Activated B cell treated with CpG ODN at 0.5 μM for 24 hours (primary cell): ENCODE results near the gene KCNK1. TPM values are rescaled to one million over a fixed set of nuclear protein-coding genes. Genes with fewer than 3 reads are reported as not detected.
"Not testable (repeated sequence)": the region's sequence is repeated elsewhere in the genome, so short reads cannot be mapped to it uniquely, and the experiment has no call there.

Experiments used
- ATAC-seq: fragments of 200-7000 bp; cut with Tn5 transposase; one replicate; pipeline ENCODE4 v1.10.0; 2021; ENCODE audit warnings: low read depth, mild to moderate bottlenecking, moderate library complexity
- CTCF ChIA-PET: fragments of 350-600 bp; sonication (Branson Sonifier 250); formaldehyde crosslinking; loops from one replicate; lab custom pipeline; 2021; ENCODE audit warnings: antibody characterized with exemption; lab: Charles Lee
- POLR2A ChIA-PET: fragments of 350-600 bp; sonication (Branson Sonifier 250); formaldehyde crosslinking; loops from one replicate; lab custom pipeline; 2021; ENCODE audit warnings: antibody characterized with exemption; lab: Charles Lee
- DNase-seq: peaks from one replicate; pipeline ENCODE4 v3.0.0; 2022
- H3K27ac Mint-ChIP-seq: one replicate; pipeline ENCODE4 v1.8.0; 2020; ENCODE audit warnings: mixed read lengths
- H3K27me3 Mint-ChIP-seq: one replicate; pipeline ENCODE4 v1.8.0; 2021; ENCODE audit warnings: mixed read lengths
- H3K36me3 Mint-ChIP-seq: one replicate; pipeline ENCODE4 v1.8.0; 2021; ENCODE audit warnings: low read depth, mixed read lengths
- H3K4me1 Mint-ChIP-seq: one replicate; pipeline ENCODE4 v1.8.0; 2021; ENCODE audit warnings: mixed read lengths
- H3K4me3 Mint-ChIP-seq: one replicate; pipeline ENCODE4 v1.8.0; 2020; ENCODE audit warnings: mild to moderate bottlenecking, mixed read lengths
- H3K9me3 Mint-ChIP-seq: one replicate; pipeline ENCODE4 v1.8.0; 2020; ENCODE audit warnings: mixed read lengths
- intact Hi-C: fragments of 100-400 bp; cut with micrococcal nuclease; formaldehyde crosslinking; loops from one replicate; pipeline ENCODE4 v1.15.1; 2024
- total RNA-seq: library from RNA; stranded (reverse); gene quantifications from 2 replicates; pipeline ENCODE4 v1.2.3, GENCODE V29; 2022
- TF ChIP-seq, protein P1 (sequence below): fragments of 200-600 bp; IDR thresholded peaks from one replicate; pipeline ENCODE4 v1.8.0; 2022; ENCODE audit warnings: antibody characterized with exemption, mild to moderate bottlenecking

KCNK1 gene
- total RNA-seq, 1 donor from 2014 or later = not detected

- TF ChIP-seq, protein P1, sequence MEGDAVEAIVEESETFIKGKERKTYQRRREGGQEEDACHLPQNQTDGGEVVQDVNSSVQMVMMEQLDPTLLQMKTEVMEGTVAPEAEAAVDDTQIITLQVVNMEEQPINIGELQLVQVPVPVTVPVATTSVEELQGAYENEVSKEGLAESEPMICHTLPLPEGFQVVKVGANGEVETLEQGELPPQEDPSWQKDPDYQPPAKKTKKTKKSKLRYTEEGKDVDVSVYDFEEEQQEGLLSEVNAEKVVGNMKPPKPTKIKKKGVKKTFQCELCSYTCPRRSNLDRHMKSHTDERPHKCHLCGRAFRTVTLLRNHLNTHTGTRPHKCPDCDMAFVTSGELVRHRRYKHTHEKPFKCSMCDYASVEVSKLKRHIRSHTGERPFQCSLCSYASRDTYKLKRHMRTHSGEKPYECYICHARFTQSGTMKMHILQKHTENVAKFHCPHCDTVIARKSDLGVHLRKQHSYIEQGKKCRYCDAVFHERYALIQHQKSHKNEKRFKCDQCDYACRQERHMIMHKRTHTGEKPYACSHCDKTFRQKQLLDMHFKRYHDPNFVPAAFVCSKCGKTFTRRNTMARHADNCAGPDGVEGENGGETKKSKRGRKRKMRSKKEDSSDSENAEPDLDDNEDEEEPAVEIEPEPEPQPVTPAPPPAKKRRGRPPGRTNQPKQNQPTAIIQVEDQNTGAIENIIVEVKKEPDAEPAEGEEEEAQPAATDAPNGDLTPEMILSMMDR = no peak
- H3K9me3 Mint-ChIP-seq = no peaks in the 10 kb centered on the region
- H3K4me3 Mint-ChIP-seq = no peak overlapping the region
- no peaks in the 10 kb centered on the region for H3K36me3 Mint-ChIP-seq
- no peaks in the 10 kb centered on the region for H3K27me3 Mint-ChIP-seq
- no peak for ATAC-seq
- POLR2A ChIA-PET = no interaction called here
- no peak overlapping the region for H3K27ac Mint-ChIP-seq
- intact Hi-C loops = no loop called here
- H3K4me1 Mint-ChIP-seq = no peaks in the 10 kb centered on the region
- no peak for DNase-seq
- CTCF ChIA-PET = no interaction called here
Observed at GRCh38 chr1:233664804-233665574, 51.1 kb downstream of the KCNK1 start.

GRCh38 chr1:233665575-233666270 is 51.8 kb downstream of the KCNK1 start:
- TF ChIP-seq, protein P1 = no peak
- POLR2A ChIA-PET = no interaction called here

GRCh38 chr1:233667741-233668140 is 53.8 kb downstream of the KCNK1 start:
- intact Hi-C loops = no loop called here
- H3K27me3 Mint-ChIP-seq = peaks cover 2% of the 10 kb centered on the region
- H3K4me1 Mint-ChIP-seq = no peaks in the 10 kb centered on the region
- POLR2A ChIA-PET = no interaction called here
- H3K9me3 Mint-ChIP-seq = no peaks in the 10 kb centered on the region
- no peak overlapping the region for H3K27ac Mint-ChIP-seq
- TF ChIP-seq, protein P1 = no peak
- CTCF ChIA-PET = no interaction called here
- ATAC-seq (no peak), DNase-seq (no peak)
- no peak overlapping the region for H3K4me3 Mint-ChIP-seq
- H3K36me3 Mint-ChIP-seq = no peaks in the 10 kb centered on the region

More at GRCh38 chr1:233665575-233666270, 51.8 kb downstream of the KCNK1 start:
- intact Hi-C loops = no loop called here
- Mint-ChIP-seq H3K4me3 (no peak overlapping the region), H3K9me3 (no peaks in the 10 kb centered on the region), H3K27me3 (no peaks in the 10 kb centered on the region), H3K36me3 (no peaks in the 10 kb centered on the region), H3K27ac (no peak overlapping the region), H3K4me1 (no peaks in the 10 kb centered on the region)
- CTCF ChIA-PET = no interaction called here
- DNase-seq (no peak), ATAC-seq (no peak)

DNA sequence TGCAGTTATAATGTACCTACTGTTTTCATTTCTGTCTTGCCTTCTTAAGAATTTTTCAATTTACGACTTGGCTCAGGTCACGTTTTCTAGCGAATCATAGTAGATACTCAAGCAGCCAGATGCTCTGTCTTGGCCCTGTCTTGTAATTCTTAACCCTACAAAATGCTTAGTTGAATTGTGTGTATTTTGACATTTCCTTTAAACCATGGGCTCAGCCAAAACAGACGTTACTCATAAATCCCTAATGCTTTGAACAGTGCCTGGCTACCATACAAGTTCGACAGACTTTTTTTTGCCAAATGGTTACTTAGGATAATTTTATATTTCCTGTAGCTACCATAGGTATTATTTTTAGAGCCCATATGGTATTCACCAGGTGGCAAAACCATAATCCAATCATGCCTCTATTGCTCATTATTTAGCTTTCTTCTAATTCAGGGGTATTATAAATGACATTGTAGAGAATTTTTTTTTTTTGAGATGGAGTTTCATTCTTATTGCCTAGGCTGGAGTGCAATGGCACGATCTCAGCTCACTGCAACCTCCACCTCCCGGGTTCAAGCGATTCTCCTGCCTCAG is 54.3 kb downstream of the KCNK1 start:
- CTCF ChIA-PET = no interaction called here
- POLR2A ChIA-PET = no interaction called here
- no peak for ATAC-seq
- TF ChIP-seq, protein P1 = no peak
- no peak for DNase-seq
- Mint-ChIP-seq H3K4me3 (no peak overlapping the region), H3K9me3 (no peaks in the 10 kb centered on the region), H3K27me3 (peaks cover 2% of the 10 kb centered on the region), H3K36me3 (no peaks in the 10 kb centered on the region), H3K4me1 (no peaks in the 10 kb centered on the region), H3K27ac (no peak overlapping the region)
- intact Hi-C loops = no loop called here

- Mint-ChIP-seq H3K27ac (no peak overlapping the region), H3K4me1 (no peaks in the 10 kb centered on the region), H3K36me3 (no peaks in the 10 kb centered on the region), H3K9me3 (no peaks in the 10 kb centered on the region), H3K4me3 (no peak overlapping the region), H3K27me3 (peaks cover 4% of the 10 kb centered on the region)
- ChIA-PET POLR2A (no interaction called here), CTCF (no interaction called here)
- no peak for DNase-seq
- TF ChIP-seq, protein P1 = no peak
- no peak for ATAC-seq
- intact Hi-C loops = no loop called here
Observed at GRCh38 chr1:233668725-233669294, 54.9 kb downstream of the KCNK1 start.

GRCh38 chr1:233670363-233670762 is 56.5 kb downstream of the KCNK1 start:
- CTCF ChIA-PET, H3K27me3 Mint-ChIP-seq, H3K9me3 Mint-ChIP-seq, H3K36me3 Mint-ChIP-seq, H3K27ac Mint-ChIP-seq, ATAC-seq, POLR2A ChIA-PET, H3K4me3 Mint-ChIP-seq, DNase-seq, intact Hi-C loops, H3K4me1 Mint-ChIP-seq: not testable (repeated sequence)
